Hepatocyte (in vitro differentiated cells): ENCODE measurements around the gene RBM6. TPM values are rescaled to one million over a fixed set of nuclear protein-coding genes. Genes with fewer than 3 reads are reported as not detected.

Source experiments
- DNase-seq: peaks from one replicate; pipeline ENCODE4 v3.0.0-alpha.2; 2016; ENCODE audit warnings: low spot score
- H2AFZ ChIP-seq: fragments of 200-600 bp; sonication (generic); 2 replicates; pipeline ENCODE4 v1.6.0; 2016; ENCODE audit warnings: antibody characterized with exemption, mild to moderate bottlenecking
- H3K27ac ChIP-seq: fragments of 200-600 bp; sonication (generic); 2 replicates; pipeline ENCODE4 v1.5.1; 2016; ENCODE audit warnings: mild to moderate bottlenecking
- H3K27me3 ChIP-seq: fragments of 200-600 bp; sonication (generic); 2 replicates; pipeline ENCODE4 v1.6.1; 2016
- H3K36me3 ChIP-seq: fragments of 200-600 bp; sonication (generic); replicated peaks from 2 replicates; pipeline ENCODE4 v1.5.1; 2016; ENCODE audit warnings: low read depth; ENCODE audit not compliant: insufficient read depth
- H3K4me1 ChIP-seq: fragments of 200-600 bp; sonication (generic); 2 replicates; pipeline ENCODE4 v1.5.1; 2016; ENCODE audit warnings: mild to moderate bottlenecking, moderate library complexity; ENCODE audit not compliant: insufficient read depth
- H3K4me2 ChIP-seq: fragments of 200-600 bp; sonication (generic); 2 replicates; pipeline ENCODE4 v1.6.0; 2016
- H3K4me3 ChIP-seq: fragments of 200-600 bp; sonication (generic); 2 replicates; pipeline ENCODE4 v1.5.1; 2016; ENCODE audit warnings: mild to moderate bottlenecking
- H3K79me2 ChIP-seq: fragments of 200-600 bp; sonication (generic); 2 replicates; pipeline ENCODE4 v1.6.0; 2017; ENCODE audit warnings: mild to moderate bottlenecking
- H3K9me2 ChIP-seq: fragments of 200-600 bp; sonication (generic); replicated peaks from 2 replicates; pipeline ENCODE4 v1.6.0; 2017; ENCODE audit warnings: mild to moderate bottlenecking; ENCODE audit not compliant: insufficient read depth
- H3K9me3 ChIP-seq: fragments of 200-600 bp; sonication (generic); 2 replicates; pipeline ENCODE4 v1.5.1; 2016; ENCODE audit warnings: low read depth, mild to moderate bottlenecking
- H4K20me1 ChIP-seq: fragments of 200-600 bp; sonication (generic); 2 replicates; pipeline ENCODE4 v1.6.0; 2016; ENCODE audit warnings: mild to moderate bottlenecking; ENCODE audit not compliant: insufficient read depth, poor library complexity, severe bottlenecking
- EZH2 ChIP-seq: fragments of 200-600 bp; sonication (generic); IDR thresholded peaks from 2 replicates; pipeline ENCODE4 v1.6.1; 2016; ENCODE audit warnings: antibody characterized with exemption, mild to moderate bottlenecking, borderline replicate concordance
- EZH2phosphoT487 ChIP-seq: fragments of 200-600 bp; sonication (generic); IDR thresholded peaks from one replicate; pipeline ENCODE4 v1.6.1; 2018; ENCODE audit warnings: antibody characterized with exemption, mild to moderate bottlenecking, low read depth, moderate library complexity; ENCODE audit not compliant: unreplicated experiment, severe bottlenecking
- WGBS: methylation state at CpG from one replicate; pipeline ENCODE4 v1.1.6; 2016; ENCODE audit warnings: low lambda C conversion rate; ENCODE audit errors: missing lambda C conversion rate; 5-methylcytosine and 5-hydroxymethylcytosine counted together
- polyA plus RNA-seq: library from polyadenylated mRNA; unstranded; fragments of >200 nt; fragmentation: Nextera tagmentation; extraction: Ambion mirVana; gene quantifications from 2 replicates; pipeline ENCODE4 v1.2.1, GENCODE V29; 2016
- total RNA-seq: library from RNA; depleted of rRNA; stranded (reverse); fragments of >200 nt; gene quantifications from 2 replicates; pipeline ENCODE4 v1.2.3, GENCODE V29; 2014
- TF ChIP-seq, protein P1 (sequence below): fragments of 200-600 bp; sonication (generic); IDR thresholded peaks from 2 replicates; pipeline ENCODE4 v1.5.1; 2016; ENCODE audit warnings: antibody characterized with exemption, mild to moderate bottlenecking; ENCODE audit not compliant: poor library complexity

The RBM6 gene
- total and polyA plus RNA-seq, 2 experiments from 2014 or later: 47.2 to 69.0 TPM

DNA sequence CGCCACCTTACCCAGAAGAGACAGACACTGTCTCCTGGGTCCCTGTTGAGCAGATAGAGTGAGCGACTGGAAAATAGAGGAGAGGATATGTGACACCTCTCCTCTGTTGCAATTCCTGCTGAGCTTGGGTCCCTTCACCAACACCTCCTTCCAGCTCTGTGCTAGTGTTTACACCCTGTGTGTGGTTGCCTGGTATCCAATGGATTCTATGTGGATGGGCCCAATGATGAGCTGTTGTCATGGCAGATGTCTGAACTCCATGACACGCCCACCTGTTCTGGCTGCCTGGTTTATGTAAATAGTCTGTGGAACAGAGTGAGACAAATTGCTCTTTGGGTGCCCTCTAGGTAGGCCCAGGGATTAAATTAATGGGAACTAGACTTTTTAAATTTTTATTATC, 172.5 kb downstream of the RBM6 start:
- Histone ChIP-seq H3K36me3 (peaks cover 28% of the 10 kb centered on the region), H2AFZ (no peak overlapping the region), H3K9me3 (no peaks in the 10 kb centered on the region), H3K4me3 (no peak overlapping the region), H3K4me1 (no peaks in the 10 kb centered on the region), H3K9me2 (no peaks in the 10 kb centered on the region), H3K27ac (no peak overlapping the region), H4K20me1 (peaks cover 43% of the 10 kb centered on the region), H3K27me3 (no peaks in the 10 kb centered on the region), H3K79me2 (peaks cover 20% of the 10 kb centered on the region), H3K4me2 (no peak overlapping the region)
- WGBS: 97% methylated on average over 3 of the region's 3 CpGs
- DNase-seq: no peak
- TF ChIP-seq, protein P1, sequence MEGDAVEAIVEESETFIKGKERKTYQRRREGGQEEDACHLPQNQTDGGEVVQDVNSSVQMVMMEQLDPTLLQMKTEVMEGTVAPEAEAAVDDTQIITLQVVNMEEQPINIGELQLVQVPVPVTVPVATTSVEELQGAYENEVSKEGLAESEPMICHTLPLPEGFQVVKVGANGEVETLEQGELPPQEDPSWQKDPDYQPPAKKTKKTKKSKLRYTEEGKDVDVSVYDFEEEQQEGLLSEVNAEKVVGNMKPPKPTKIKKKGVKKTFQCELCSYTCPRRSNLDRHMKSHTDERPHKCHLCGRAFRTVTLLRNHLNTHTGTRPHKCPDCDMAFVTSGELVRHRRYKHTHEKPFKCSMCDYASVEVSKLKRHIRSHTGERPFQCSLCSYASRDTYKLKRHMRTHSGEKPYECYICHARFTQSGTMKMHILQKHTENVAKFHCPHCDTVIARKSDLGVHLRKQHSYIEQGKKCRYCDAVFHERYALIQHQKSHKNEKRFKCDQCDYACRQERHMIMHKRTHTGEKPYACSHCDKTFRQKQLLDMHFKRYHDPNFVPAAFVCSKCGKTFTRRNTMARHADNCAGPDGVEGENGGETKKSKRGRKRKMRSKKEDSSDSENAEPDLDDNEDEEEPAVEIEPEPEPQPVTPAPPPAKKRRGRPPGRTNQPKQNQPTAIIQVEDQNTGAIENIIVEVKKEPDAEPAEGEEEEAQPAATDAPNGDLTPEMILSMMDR: no peak

DNA sequence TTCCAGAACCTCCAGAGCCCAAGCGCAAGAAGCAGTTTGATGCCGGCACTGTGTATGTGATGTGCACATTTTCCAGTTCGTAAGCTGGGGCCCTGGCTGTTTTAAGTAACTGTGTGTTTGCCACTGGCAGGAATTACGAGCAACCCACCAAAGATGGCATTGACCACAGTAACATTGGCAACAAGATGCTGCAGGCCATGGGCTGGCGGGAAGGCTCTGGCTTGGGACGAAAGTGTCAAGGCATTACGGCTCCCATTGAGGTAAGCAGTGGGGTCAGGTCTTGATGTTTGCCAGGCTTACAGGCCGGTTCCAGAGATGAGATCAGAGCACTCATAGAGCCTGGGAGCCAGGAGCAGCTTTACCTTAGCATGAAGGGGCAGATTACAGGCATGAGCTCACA, 177.2 kb downstream of the RBM6 start:
- peaks cover 3% of the 10 kb centered on the region for H3K4me1 ChIP-seq
- no peak overlapping the region for H3K4me2 ChIP-seq
- no peak overlapping the region for H3K27ac ChIP-seq
- 92% methylated on average over 8 of the region's 8 CpGs for WGBS
- H3K27me3 ChIP-seq: no peaks in the 10 kb centered on the region
- no peak for TF ChIP-seq EZH2
- TF ChIP-seq, protein P1: no peak
- TF ChIP-seq EZH2phosphoT487: no peak
- H4K20me1 ChIP-seq: peaks cover 47% of the 10 kb centered on the region
- no peaks in the 10 kb centered on the region for H3K9me3 ChIP-seq
- H3K79me2 ChIP-seq: peaks cover 6% of the 10 kb centered on the region
- no peak overlapping the region for H3K4me3 ChIP-seq
- DNase-seq: no peak
- H3K36me3 ChIP-seq: peaks cover 14% of the 10 kb centered on the region
- H3K9me2 ChIP-seq: no peaks in the 10 kb centered on the region
- H2AFZ ChIP-seq: no peak overlapping the region

DNA sequence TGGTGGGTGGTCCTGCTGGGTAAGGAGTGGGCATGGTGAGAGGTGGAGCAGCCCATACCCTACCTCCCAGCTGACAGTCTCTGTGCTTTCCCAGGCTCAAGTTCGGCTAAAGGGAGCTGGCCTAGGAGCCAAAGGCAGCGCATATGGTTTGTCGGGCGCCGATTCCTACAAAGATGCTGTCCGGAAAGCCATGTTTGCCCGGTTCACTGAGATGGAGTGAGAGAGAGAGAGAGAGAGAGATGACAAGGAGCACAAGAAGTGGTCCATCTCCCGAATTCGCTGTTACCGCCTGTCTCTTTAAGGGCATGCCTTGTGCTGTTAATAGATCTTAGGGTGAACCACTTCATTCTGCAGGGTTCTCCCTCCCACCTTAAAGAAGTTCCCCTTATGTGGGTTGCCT, 178.3 kb downstream of the RBM6 start:
- H4K20me1 ChIP-seq: peaks cover 39% of the 10 kb centered on the region

More for the DNA sequence above, 178.3 kb downstream of the RBM6 start:
- Histone ChIP-seq H3K27ac (no peak overlapping the region), H3K4me3 (no peak overlapping the region), H3K27me3 (no peaks in the 10 kb centered on the region), H3K36me3 (peaks cover 11% of the 10 kb centered on the region), H3K4me1 (peaks cover 10% of the 10 kb centered on the region), H3K4me2 (no peak overlapping the region), H3K9me3 (no peaks in the 10 kb centered on the region), H2AFZ (no peak overlapping the region), H3K79me2 (peaks cover 3% of the 10 kb centered on the region), H3K9me2 (no peaks in the 10 kb centered on the region)
- DNase-seq: no peak
- TF ChIP-seq EZH2phosphoT487 (no peak), EZH2 (no peak)
- TF ChIP-seq, protein P1: no peak
- 95% methylated on average over 10 of the region's 10 CpGs for WGBS
